Vagina (tissue), 2 donors: ENCODE data around the gene RUBCN.
"Not testable (repeated sequence)": the region's sequence is repeated elsewhere in the genome, so short reads cannot be mapped to it uniquely, and the experiment has no call there.

Experiments used
- CTCF ChIP-seq, 3 experiments: fragments of 450-650 bp in 2 of 3; fragments of 200-600 bp in 1 of 3; sonication (generic) in 1 of 3; IDR thresholded peaks; one replicate each; pipeline ENCODE4 v1.5.1; 2017 to 2019; ENCODE audit warnings: antibody characterized with exemption in 3 of 3, mild to moderate bottlenecking in 2 of 3, moderate library complexity in 2 of 3
- POLR2A ChIP-seq, 2 donors: fragments of 450-650 bp; IDR thresholded peaks; one replicate each; pipeline ENCODE4 v1.6.1; 2017; ENCODE audit warnings: antibody characterized with exemption in 2 of 2, mild to moderate bottlenecking in 2 of 2, moderate library complexity in 2 of 2

GRCh38 chr3:197630766-197631165 is 105.9 kb downstream of the RUBCN start:
- TF ChIP-seq POLR2A, CTCF (IDR thresholded peaks at IDR 0.05): not testable (repeated sequence)
